IMR-90 (cell line): ENCODE results near the gene PPIL6. TPM values are rescaled to one million over a fixed set of nuclear protein-coding genes. Genes with fewer than 3 reads are reported as not detected.
A peak's percentile ranks its signal among the peaks of the same experiment; 100 is the strongest.

Experiments
- ATAC-seq: fragments of 200-7000 bp; cut with Tn5 transposase; 2 replicates; pipeline ENCODE4 v1.9.1; 2020; ENCODE audit warnings: low read depth, mild to moderate bottlenecking, moderate library complexity
- BruUV-seq: library from RNA; stranded (reverse); fragments of 400-500 nt; replicated peaks from 2 replicates; lab custom pipeline; 2021; lab: Mats Ljungman, UMichigan
- CTCF ChIA-PET: fragments of 300-600 bp; formaldehyde crosslinking; extraction: SDS; loops from one replicate; lab custom pipeline; 2021; ENCODE audit warnings: antibody characterized with exemption; lab: Yijun Ruan, JAX
- POLR2A ChIA-PET: fragments of 300-600 bp; sonication (Branson Sonifier 250); formaldehyde crosslinking; loops from one replicate; lab custom pipeline; 2022; ENCODE audit warnings: antibody characterized with exemption; ENCODE audit not compliant: unreplicated experiment; lab: Charles Lee
- DNase-seq: peaks from one replicate; pipeline ENCODE4 v3.0.0; 2013
- H2AFZ ChIP-seq: replicated peaks from 2 replicates; pipeline ENCODE3; 2013; ENCODE audit warnings: low read length, mild to moderate bottlenecking; ENCODE audit not compliant: poor library complexity
- H2AK5ac ChIP-seq: 2 replicates; pipeline ENCODE4 v1.6.1; 2013; ENCODE audit warnings: low read depth, low read length, inconsistent platforms
- H2AK9ac ChIP-seq: replicated peaks from 2 replicates; pipeline ENCODE3; 2013; ENCODE audit warnings: mild to moderate bottlenecking, low read depth, low read length, moderate library complexity; ENCODE audit not compliant: poor library complexity
- H2BK120ac ChIP-seq: 2 replicates; pipeline ENCODE4 v1.6.1; 2013; ENCODE audit warnings: low read depth, low read length, inconsistent platforms
- H2BK15ac ChIP-seq: 3 replicates; pipeline ENCODE4 v1.6.1; 2013; ENCODE audit warnings: low read depth, low read length, inconsistent platforms
- H2BK20ac ChIP-seq: 2 replicates; pipeline ENCODE4 v1.6.1; 2013; ENCODE audit warnings: low read depth, mild to moderate bottlenecking, inconsistent platforms, low read length, moderate library complexity
- H2BK5ac ChIP-seq: 2 replicates; pipeline ENCODE4 v1.6.1; 2013; ENCODE audit warnings: mild to moderate bottlenecking, low read depth, low read length, inconsistent platforms; ENCODE audit not compliant: poor library complexity, severe bottlenecking
- H3K14ac ChIP-seq: replicated peaks from 2 replicates; pipeline ENCODE4 v1.6.1; 2013; ENCODE audit warnings: low read depth, low read length, inconsistent platforms
- H3K18ac ChIP-seq: 2 replicates; pipeline ENCODE4 v1.6.1; 2013; ENCODE audit warnings: low read depth, low read length, control low read depth
- H3K23ac ChIP-seq: 2 replicates; pipeline ENCODE4 v1.6.1; 2013; ENCODE audit warnings: low read depth, low read length, inconsistent platforms
- H3K27ac ChIP-seq: 2 replicates; pipeline ENCODE4 v1.5.1; 2013; ENCODE audit warnings: mild to moderate bottlenecking, control low read depth, low read length; ENCODE audit not compliant: insufficient read depth
- H3K27me3 ChIP-seq: 2 replicates; pipeline ENCODE4 v1.6.1; 2013; ENCODE audit warnings: low read length; ENCODE audit not compliant: control insufficient read depth, insufficient read depth
- H3K36me3 ChIP-seq: 2 replicates; pipeline ENCODE4 v1.6.1; 2013; ENCODE audit warnings: low read length, mixed read lengths; ENCODE audit not compliant: control insufficient read depth, insufficient read depth
- H3K4ac ChIP-seq: 2 replicates; pipeline ENCODE4 v1.6.1; 2013; ENCODE audit warnings: low read depth, low read length, inconsistent platforms
- H3K4me1 ChIP-seq: 2 replicates; pipeline ENCODE4 v1.6.1; 2013; ENCODE audit warnings: low read length, mixed read lengths; ENCODE audit not compliant: control insufficient read depth, insufficient read depth
- H3K4me2 ChIP-seq: 2 replicates; pipeline ENCODE4 v1.6.1; 2013; ENCODE audit warnings: low read depth, mild to moderate bottlenecking, control low read depth, low read length, moderate library complexity
- H3K4me3 ChIP-seq: 2 replicates; pipeline ENCODE4 v1.5.1; 2013; ENCODE audit warnings: low read depth, mild to moderate bottlenecking, control low read depth, low read length, moderate library complexity; ENCODE audit not compliant: insufficient read depth
- H3K56ac ChIP-seq: 2 replicates; pipeline ENCODE4 v1.6.1; 2013; ENCODE audit warnings: low read length, inconsistent platforms; ENCODE audit not compliant: insufficient read depth; ENCODE audit errors: extremely low read depth
- H3K79me1 ChIP-seq, 2 experiments: 2 replicates each; pipeline ENCODE4 v1.6.1; 2013; ENCODE audit warnings: low read length in 2 of 2, inconsistent platforms in 1 of 2, low read depth in 1 of 2
- H3K9ac ChIP-seq: 2 replicates; pipeline ENCODE4 v1.6.1; 2013; ENCODE audit warnings: low read depth, low read length, control low read depth
- H3K9me1 ChIP-seq: 2 replicates; pipeline ENCODE4 v1.6.1; 2013; ENCODE audit warnings: low read length, inconsistent platforms; ENCODE audit not compliant: insufficient read depth
- H3K9me3 ChIP-seq: 2 replicates; pipeline ENCODE4 v1.6.1; 2013; ENCODE audit warnings: low read length; ENCODE audit not compliant: control insufficient read depth, insufficient read depth
- H4K20me1 ChIP-seq: 2 replicates; pipeline ENCODE4 v1.6.1; 2013; ENCODE audit warnings: low read length, inconsistent platforms; ENCODE audit not compliant: insufficient read depth
- H4K5ac ChIP-seq: 2 replicates; pipeline ENCODE4 v1.6.1; 2013; ENCODE audit warnings: mild to moderate bottlenecking, low read depth, low read length, control low read depth
- H4K8ac ChIP-seq, 2 experiments: 2 replicates each; pipeline ENCODE4 v1.6.1; 2013; ENCODE audit warnings: low read depth in 2 of 2, low read length in 2 of 2, control low read depth in 1 of 2, inconsistent platforms in 1 of 2
- H4K91ac ChIP-seq: 2 replicates; pipeline ENCODE4 v1.6.1; 2013; ENCODE audit warnings: low read depth, low read length, inconsistent platforms; ENCODE audit not compliant: insufficient read depth
- BHLHE40 ChIP-seq: fragments of 150-350 bp; IDR thresholded peaks from 2 replicates; pipeline ENCODE4 v1.6.1; 2016; ENCODE audit warnings: mild to moderate bottlenecking, low read depth, low read length
- CHD1 ChIP-seq: IDR thresholded peaks from 2 replicates; pipeline ENCODE4 v1.6.1; 2012; ENCODE audit warnings: low read depth, low read length, improper control_type of control experiment
- CTCF ChIP-seq: conservative IDR thresholded peaks from 2 replicates; pipeline ENCODE4 v1.5.1; 2012; ENCODE audit warnings: mild to moderate bottlenecking, low read depth, low read length, improper control_type of control experiment
- ELK1 ChIP-seq: fragments of 150-350 bp; IDR thresholded peaks from 2 replicates; pipeline ENCODE4 v1.6.1; 2016; ENCODE audit warnings: low read depth, mild to moderate bottlenecking, low read length, moderate library complexity, borderline replicate concordance
- FOS ChIP-seq: fragments of 150-350 bp; IDR thresholded peaks from 2 replicates; pipeline ENCODE4 v1.6.1; 2016; ENCODE audit warnings: low read depth, low read length
- MAFK ChIP-seq: IDR thresholded peaks from 2 replicates; pipeline ENCODE4 v1.6.1; 2012; ENCODE audit warnings: low read depth, low read length, improper control_type of control experiment
- MXI1 ChIP-seq: IDR thresholded peaks from 2 replicates; pipeline ENCODE4 v1.6.1; 2012; ENCODE audit warnings: low read depth, mild to moderate bottlenecking, low read length, moderate library complexity, borderline replicate concordance
- POLR2A ChIP-seq: IDR thresholded peaks from 2 replicates; pipeline ENCODE4 v1.6.1; 2012; ENCODE audit warnings: mild to moderate bottlenecking, low read depth, low read length
- RAD21 ChIP-seq: IDR thresholded peaks from 2 replicates; pipeline ENCODE4 v1.6.1; 2012; ENCODE audit warnings: low read length, improper control_type of control experiment
- WGBS, 2 experiments: methylation state at CpG; one replicate each; pipeline versions ENCODE4 v1.1.5 to v1.1.7; 2013; ENCODE audit warnings: missing lambda C conversion rate in 2 of 2; ENCODE audit not compliant: insufficient read length in 1 of 2; ENCODE audit errors: extremely low coverage in 2 of 2; 5-methylcytosine and 5-hydroxymethylcytosine counted together
- dilution Hi-C: fragments of 300-500 bp; cut with HindIII; formaldehyde crosslinking; loops from one replicate; pipeline ENCODE4 v1.14.3; 2018; ENCODE audit warnings: low sequenced_read_pairs; ENCODE audit not compliant: unreplicated experiment
- in situ Hi-C: fragments of 300-500 bp; cut with MboI; formaldehyde crosslinking; loops from 3 replicates; pipeline ENCODE4 v1.14.3; 2019; ENCODE audit warnings: low sequenced_read_pairs, inconsistent platforms, mixed read lengths
- intact Hi-C: fragments of 100-400 bp; cut with micrococcal nuclease; formaldehyde crosslinking; loops from 2 replicates; pipeline ENCODE4 v1.10.0; 2022
- polyA plus RNA-seq, 3 experiments: library from polyadenylated mRNA; depleted of rRNA; stranded (reverse); fragments of >200 nt; gene quantifications; 2 replicates each; pipeline ENCODE4 v1.2.3, GENCODE V29; 2012; ENCODE audit warnings: low replicate concordance in 1 of 3
- total RNA-seq: library from RNA; depleted of rRNA; stranded (reverse); fragments of >200 nt; gene quantifications from 2 replicates; pipeline ENCODE4 v1.2.3, GENCODE V29; 2012

PPIL6 gene
- total and polyA plus RNA-seq, 2 of the 4 experiments (the other 2 are of a cell fraction), result 0.15 to 0.18 TPM

DNA sequence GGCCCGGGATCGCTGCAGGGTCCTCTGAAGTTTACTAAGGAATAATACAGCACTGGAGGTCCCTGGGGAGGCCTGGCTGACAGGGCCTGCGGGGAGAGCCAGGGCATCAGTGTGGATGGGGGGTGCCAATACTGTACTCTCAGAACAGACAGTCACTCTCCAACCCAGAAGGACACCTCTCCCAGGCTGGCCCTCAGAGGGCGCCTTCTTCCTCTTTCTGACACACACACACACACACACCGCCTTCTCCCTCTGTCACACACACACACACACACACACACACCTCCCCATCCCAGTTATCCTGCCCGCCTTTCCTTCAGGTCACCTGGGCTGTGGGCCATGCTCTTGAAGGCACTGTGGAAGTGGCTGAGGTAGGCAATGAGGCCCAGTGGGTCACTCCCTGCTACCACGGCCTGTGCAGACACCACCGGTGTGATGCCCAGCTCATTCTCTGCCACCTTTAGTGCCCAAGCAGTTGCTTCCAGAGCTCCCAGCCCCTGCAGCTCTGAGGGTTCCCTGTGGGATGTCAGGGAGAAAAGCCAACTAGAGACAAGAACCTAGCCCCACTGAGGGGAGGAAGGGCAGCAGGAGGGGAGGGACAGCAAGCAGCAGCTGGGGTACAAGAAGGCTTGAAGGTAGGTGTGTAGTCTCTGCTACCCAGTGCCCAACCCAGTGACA is 7.6 kb upstream of the PPIL6 start:
- H2BK120ac ChIP-seq, result no peak overlapping the region
- H3K27me3 ChIP-seq, result no peaks in the 10 kb centered on the region
- dilution Hi-C loops (no loop called here), intact Hi-C loops (no loop called here), in situ Hi-C loops (no loop called here)
- no CpG with 5 or more reads among the region's 8 CpGs for WGBS, 2 experiments
- POLR2A ChIA-PET, result no interaction called here
- H4K20me1 ChIP-seq, result peaks cover 7% of the 10 kb centered on the region; the same call in 1 of the 2 replicates
- no peak overlapping the region for H2BK15ac ChIP-seq
- no TSS peak for BruUV-seq
- TF ChIP-seq FOS, result no peak
- no peak for TF ChIP-seq MXI1
- no peak for TF ChIP-seq ELK1
- TF ChIP-seq POLR2A, result no peak
- no peak for TF ChIP-seq RAD21
- TF ChIP-seq CTCF, result no peak
- no peak for TF ChIP-seq BHLHE40
- no peak for TF ChIP-seq CHD1
- TF ChIP-seq MAFK, result no peak
- CTCF ChIA-PET, result no interaction called here
- H3K9me1 ChIP-seq, result peaks cover 16% of the 10 kb centered on the region; the same call in 1 of the 2 replicates
- H3K4me1 ChIP-seq, result no peaks in the 10 kb centered on the region
- H4K5ac ChIP-seq, result no peak overlapping the region
- H3K27ac ChIP-seq, result no peak overlapping the region
- no peak overlapping the region for H4K8ac ChIP-seq
- no peak overlapping the region for H3K56ac ChIP-seq
- peak; percentile 13; the same call in 1 of the 2 replicates for ATAC-seq
- H3K9ac ChIP-seq, result no peak overlapping the region
- DNase-seq, result no peak
- H3K18ac ChIP-seq, result no peak overlapping the region
- no peak overlapping the region for H3K23ac ChIP-seq
- no peak overlapping the region for H3K14ac ChIP-seq
- peaks cover 70% of the 10 kb centered on the region for H3K36me3 ChIP-seq
- no peak overlapping the region for H2AK5ac ChIP-seq
- H3K9me3 ChIP-seq, result no peaks in the 10 kb centered on the region
- H3K4me3 ChIP-seq, result no peak overlapping the region
- H2AK9ac ChIP-seq, result no peak overlapping the region
- no peak overlapping the region for H2BK20ac ChIP-seq
- no peak overlapping the region for H2BK5ac ChIP-seq
- H2AFZ ChIP-seq, result no peak overlapping the region
- no peak overlapping the region for H4K91ac ChIP-seq
- H3K79me1 ChIP-seq, result peaks cover 3 to 24% of the 10 kb centered on the region in 2 experiments
- no peak overlapping the region for H3K4ac ChIP-seq
- H3K4me2 ChIP-seq, result no peak overlapping the region
